CD4-positive, alpha-beta T cell treated with Interleukin-6 at 100 ng/mL for 8 hours (primary cell): ENCODE results near the gene FAM3A.
"Not testable (repeated sequence)": the region's sequence is repeated elsewhere in the genome, so short reads cannot be mapped to it uniquely, and the experiment has no call there.

ENCODE experiments used
- DNase-seq: peaks from one replicate; pipeline ENCODE4 v3.0.0-alpha.2; 2020; ENCODE audit warnings: mixed read lengths, low spot score

The FAM3A gene

GRCh38 chrX:154515966-154516655, at the start of gene FAM3A:
FAM3A (minus strand) TSS chrX:154516232; CDS start chrX:154515772, 460 bp downstream.
- peak; percentile 93 for DNase-seq

- DNase-seq: not testable (repeated sequence)
These were observed 46.3 kb upstream of the FAM3A start for GRCh38 chrX:154562295-154562694.

- DNase-seq: not testable (repeated sequence)
These were observed 44.3 kb upstream of the FAM3A start for GRCh38 chrX:154560326-154560725.

- DNase-seq: not testable (repeated sequence)
These were observed 42.9 kb upstream of the FAM3A start for GRCh38 chrX:154558896-154559295.

- not testable (repeated sequence) for DNase-seq
These were observed 42.1 kb upstream of the FAM3A start for GRCh38 chrX:154558060-154558690.

- DNase-seq: not testable (repeated sequence)
These were observed 36.2 kb upstream of the FAM3A start for GRCh38 chrX:154552112-154552806.

- no peak for DNase-seq
These were observed 33.7 kb upstream of the FAM3A start for GRCh38 chrX:154549766-154550165.

GRCh38 chrX:154548028-154548316, 31.9 kb upstream of the FAM3A start:
- no peak for DNase-seq

GRCh38 chrX:154547245-154548027, 31.4 kb upstream of the FAM3A start, which contains the start of gene IKBKG:
IKBKG (plus strand) TSS chrX:154547620; CDS start chrX:154552003, 4,383 bp downstream.
- DNase-seq: peak; percentile 86

- DNase-seq: peak; percentile 80
These were observed 30.6 kb upstream of the FAM3A start, which contains the start of gene G6PD for GRCh38 chrX:154546354-154547244. G6PD (minus strand) TSS chrX:154546846; CDS start chrX:154546155, 691 bp downstream.

GRCh38 chrX:154545673-154546274, 29.7 kb upstream of the FAM3A start:
- no peak for DNase-seq

GRCh38 chrX:154542723-154543424, 26.8 kb upstream of the FAM3A start:
- DNase-seq: no peak

- no peak for DNase-seq
These were observed 26.1 kb upstream of the FAM3A start for GRCh38 chrX:154541896-154542722.

GRCh38 chrX:154541589-154541895, 25.5 kb upstream of the FAM3A start:
- DNase-seq: no peak

GRCh38 chrX:154540897-154541535, 25.0 kb upstream of the FAM3A start:
- no peak for DNase-seq

- not testable (repeated sequence) for DNase-seq
These were observed 24.3 kb upstream of the FAM3A start for GRCh38 chrX:154540365-154540764.

- DNase-seq: no peak
These were observed 23.0 kb upstream of the FAM3A start for GRCh38 chrX:154539077-154539476.

- no peak for DNase-seq
These were observed 19.9 kb upstream of the FAM3A start for GRCh38 chrX:154535892-154536291.
